SU-DHL-6 (cell line): ENCODE measurements around the gene POPDC2.

Experiments
- H2AFZ ChIP-seq: fragments of 200-600 bp; sonication (generic); 2 replicates; pipeline ENCODE4 v1.6.1; 2014; ENCODE audit warnings: low read depth, mild to moderate bottlenecking, moderate library complexity, mixed read lengths, antibody characterized with exemption, low read length; ENCODE audit not compliant: severe bottlenecking
- H3F3A ChIP-seq: fragments of 200-600 bp; shearing (Covaris generic); 2 replicates; pipeline ENCODE4 v1.6.0; 2016; ENCODE audit warnings: antibody characterized with exemption, mild to moderate bottlenecking; ENCODE audit not compliant: insufficient read depth
- H3K27ac ChIP-seq: fragments of 200-600 bp; sonication (generic); 2 replicates; pipeline ENCODE4 v1.5.1; 2016; ENCODE audit warnings: low read depth, mild to moderate bottlenecking, low read length, moderate library complexity, mixed read lengths
- H3K27me3 ChIP-seq: fragments of 200-600 bp; sonication (generic), shearing (Covaris generic); 2 replicates; pipeline ENCODE4 v1.6.0; 2014; ENCODE audit warnings: mild to moderate bottlenecking, low read length
- H3K36me3 ChIP-seq: fragments of 200-600 bp; sonication (generic); 2 replicates; pipeline ENCODE4 v1.6.1; 2014; ENCODE audit warnings: mild to moderate bottlenecking, low read length, mixed read lengths
- H3K4me2 ChIP-seq: fragments of 300-600, 200-600 bp; shearing (Covaris generic), sonication (generic); 2 replicates; pipeline ENCODE4 v1.6.0; 2014; ENCODE audit warnings: low read length, low read depth, mild to moderate bottlenecking; ENCODE audit not compliant: poor library complexity, severe bottlenecking
- H3K4me3 ChIP-seq: fragments of 200-600 bp; sonication (generic); 2 replicates; pipeline ENCODE4 v1.5.1; 2014; ENCODE audit warnings: antibody characterized with exemption, low read length, mild to moderate bottlenecking, mixed read lengths; ENCODE audit not compliant: insufficient read depth, poor library complexity, severe bottlenecking
- H3K79me2 ChIP-seq: fragments of 200-600 bp; sonication (generic); 2 replicates; pipeline ENCODE4 v1.6.1; 2014; ENCODE audit warnings: mild to moderate bottlenecking, low read length, moderate library complexity; ENCODE audit not compliant: insufficient read depth
- H3K9ac ChIP-seq: fragments of 200-600 bp; sonication (generic); 2 replicates; pipeline ENCODE4 v1.7.0; 2014; ENCODE audit warnings: mild to moderate bottlenecking, low read length
- H3K9me2 ChIP-seq: fragments of 200-600 bp; sonication (generic); replicated peaks from 2 replicates; pipeline ENCODE4 v1.6.1; 2014; ENCODE audit warnings: low read length; ENCODE audit not compliant: insufficient read depth
- H3K9me3 ChIP-seq: fragments of 200-600 bp; sonication (generic); 2 replicates; pipeline ENCODE4 v1.6.1; 2014; ENCODE audit warnings: low read length, mixed read lengths; ENCODE audit not compliant: insufficient read depth
- H4K20me1 ChIP-seq: fragments of 200-600 bp; sonication (generic); 2 replicates; pipeline ENCODE4 v1.6.1; 2014; ENCODE audit warnings: low read depth, mild to moderate bottlenecking, antibody characterized with exemption, low read length, moderate library complexity, mixed read lengths
- CTCF ChIP-seq: fragments of 200-600 bp; sonication (generic); IDR thresholded peaks from one replicate; pipeline ENCODE4 v1.5.1; 2017; ENCODE audit warnings: antibody characterized with exemption, mild to moderate bottlenecking, low read length, moderate library complexity; ENCODE audit not compliant: insufficient read depth, poor library complexity, severe bottlenecking
- EZH2phosphoT487 ChIP-seq: fragments of 200-600 bp; sonication (generic), shearing (Covaris generic); conservative IDR thresholded peaks from 2 replicates; pipeline ENCODE4 v1.6.1; 2018; ENCODE audit warnings: mild to moderate bottlenecking, antibody characterized with exemption, low read length, moderate library complexity, mixed read lengths

Gene POPDC2

GRCh38 chr3:119695480-119695879 is 35.1 kb upstream of the POPDC2 start:
- Histone ChIP-seq H2AFZ (no peak overlapping the region), H3K9me3 (no peaks in the 10 kb centered on the region), H3K27me3 (no peaks in the 10 kb centered on the region), H3K9ac (no peak overlapping the region), H3K36me3 (no peaks in the 10 kb centered on the region), H4K20me1 (no peaks in the 10 kb centered on the region), H3F3A (no peaks in the 10 kb centered on the region), H3K27ac (no peak overlapping the region), H3K4me2 (no peak overlapping the region), H3K79me2 (no peaks in the 10 kb centered on the region), H3K4me3 (no peak overlapping the region), H3K9me2 (no peaks in the 10 kb centered on the region)
- no peak for TF ChIP-seq EZH2phosphoT487
- TF ChIP-seq CTCF, result no peak

- H3F3A ChIP-seq, result no peaks in the 10 kb centered on the region
- H3K79me2 ChIP-seq, result no peaks in the 10 kb centered on the region
- no peaks in the 10 kb centered on the region for H3K27me3 ChIP-seq
- H3K9me2 ChIP-seq, result no peaks in the 10 kb centered on the region
- H3K27ac ChIP-seq, result no peak overlapping the region
- peak; percentile 56 for TF ChIP-seq CTCF
- no peak for TF ChIP-seq EZH2phosphoT487
- H3K4me2 ChIP-seq, result no peak overlapping the region
- H3K9ac ChIP-seq, result no peak overlapping the region
- H3K36me3 ChIP-seq, result no peaks in the 10 kb centered on the region
- no peak overlapping the region for H3K4me3 ChIP-seq
- no peaks in the 10 kb centered on the region for H3K9me3 ChIP-seq
- H2AFZ ChIP-seq, result no peak overlapping the region
- H4K20me1 ChIP-seq, result no peaks in the 10 kb centered on the region
Measured at GRCh38 chr3:119690043-119690656, 29.8 kb upstream of the POPDC2 start.

DNA sequence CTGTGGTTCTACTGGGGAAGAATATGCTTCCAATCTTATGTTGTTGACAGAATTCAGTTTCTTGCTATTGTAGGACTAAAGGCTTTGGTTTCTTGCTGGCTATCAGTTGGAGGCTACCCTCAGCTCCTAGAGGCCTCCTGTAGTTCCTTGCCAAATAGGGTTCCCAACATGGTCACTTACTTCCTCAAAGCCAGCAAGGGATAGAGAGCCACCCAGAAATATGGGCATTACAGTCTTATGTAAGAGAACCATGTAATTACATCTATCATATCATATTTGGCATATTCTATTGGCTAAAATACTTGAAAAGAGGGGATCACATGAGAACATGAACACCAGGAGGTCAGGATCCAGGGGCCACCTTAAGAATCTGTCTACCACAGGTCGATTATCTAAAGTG is 23.0 kb upstream of the POPDC2 start:
- no peak for TF ChIP-seq CTCF
- no peak for TF ChIP-seq EZH2phosphoT487
- Histone ChIP-seq H4K20me1 (no peaks in the 10 kb centered on the region), H3K9me3 (no peaks in the 10 kb centered on the region), H3K79me2 (no peaks in the 10 kb centered on the region), H2AFZ (no peak overlapping the region), H3K9ac (no peak overlapping the region), H3K4me2 (no peak overlapping the region), H3K27ac (no peak overlapping the region), H3K36me3 (no peaks in the 10 kb centered on the region), H3K9me2 (no peaks in the 10 kb centered on the region), H3F3A (peaks cover 10% of the 10 kb centered on the region), H3K27me3 (no peaks in the 10 kb centered on the region), H3K4me3 (no peak overlapping the region)
